ENCODE measurements around the gene ATAD3C. TPM values are rescaled to one million over a fixed set of nuclear protein-coding genes. Genes with fewer than 3 reads are reported as not detected.
"Not testable (repeated sequence)": the region's sequence is repeated elsewhere in the genome, so short reads cannot be mapped to it uniquely, and the experiment has no call there.

ATAD3C gene
- total RNA-seq, 1 donor, result 1.3 TPM

- DNase-seq (ENCODE audit: low read depth in 2 of 3, low spot score in 2 of 3), result no peak
Measured at GRCh38 chr1:1418464-1419362, 30.8 kb upstream of the ATAD3C start.

GRCh38 chr1:1419363-1419812, 30.1 kb upstream of the ATAD3C start:
- DNase-seq (ENCODE audit: low read depth in 2 of 3, low spot score in 2 of 3), result no peak

- no peak for DNase-seq (ENCODE audit: low read depth in 2 of 3, low spot score in 2 of 3)
Measured at GRCh38 chr1:1419813-1420653, 29.5 kb upstream of the ATAD3C start.

GRCh38 chr1:1420654-1421141, 28.8 kb upstream of the ATAD3C start:
- DNase-seq (ENCODE audit: low read depth in 2 of 3, low spot score in 2 of 3), result no peak

- no peak for DNase-seq (ENCODE audit: low read depth in 2 of 3, low spot score in 2 of 3)
Measured at GRCh38 chr1:1421147-1421906, 28.2 kb upstream of the ATAD3C start, which contains the start of gene ANKRD65. ANKRD65 (minus strand) TSS chr1:1421276; CDS start chr1:1421005, 271 bp downstream.

- DNase-seq (ENCODE audit: low read depth in 2 of 3, low spot score in 2 of 3), result no peak
Measured at GRCh38 chr1:1421907-1422464, 27.5 kb upstream of the ATAD3C start.

GRCh38 chr1:1422465-1423244, 26.8 kb upstream of the ATAD3C start:
- no peak for DNase-seq (ENCODE audit: low read depth in 2 of 3, low spot score in 2 of 3)

- no peak for DNase-seq (ENCODE audit: low read depth in 2 of 3, low spot score in 2 of 3)
Measured at GRCh38 chr1:1423245-1423597, 26.3 kb upstream of the ATAD3C start.

GRCh38 chr1:1424707-1425106, 24.8 kb upstream of the ATAD3C start:
- no peak for DNase-seq (ENCODE audit: low read depth in 2 of 3, low spot score in 2 of 3)

- DNase-seq (ENCODE audit: low read depth in 2 of 3, low spot score in 2 of 3), result no peak
Measured at GRCh38 chr1:1425426-1425752, 24.1 kb upstream of the ATAD3C start.

- no peak for DNase-seq (ENCODE audit: low read depth in 2 of 3, low spot score in 2 of 3)
Measured at GRCh38 chr1:1425753-1426495, 23.6 kb upstream of the ATAD3C start.

GRCh38 chr1:1426496-1427105, 22.9 kb upstream of the ATAD3C start:
- DNase-seq (ENCODE audit: low read depth in 2 of 3, low spot score in 2 of 3), result peak in 1 of 3 donors; percentile 56

- no peak for DNase-seq (ENCODE audit: low read depth in 2 of 3, low spot score in 2 of 3)
Measured at GRCh38 chr1:1427106-1427819, 22.2 kb upstream of the ATAD3C start.

- no peak for DNase-seq (ENCODE audit: low read depth in 2 of 3, low spot score in 2 of 3)
Measured at GRCh38 chr1:1427820-1428148, 21.7 kb upstream of the ATAD3C start.

GRCh38 chr1:1428174-1428573, 21.3 kb upstream of the ATAD3C start:
- no peak for DNase-seq (ENCODE audit: low read depth in 2 of 3, low spot score in 2 of 3)

- not testable (repeated sequence) for DNase-seq (ENCODE audit: low read depth in 2 of 3, low spot score in 2 of 3)
Measured at GRCh38 chr1:1428967-1429366, 20.5 kb upstream of the ATAD3C start.

- no peak for DNase-seq (ENCODE audit: low read depth in 2 of 3, low spot score in 2 of 3)
Measured at GRCh38 chr1:1429671-1430073, 19.8 kb upstream of the ATAD3C start.
